ENCODE results near the gene CDH2.
A peak's percentile ranks its signal among the peaks of the same experiment; 100 is the strongest.

CDH2 gene

DNA sequence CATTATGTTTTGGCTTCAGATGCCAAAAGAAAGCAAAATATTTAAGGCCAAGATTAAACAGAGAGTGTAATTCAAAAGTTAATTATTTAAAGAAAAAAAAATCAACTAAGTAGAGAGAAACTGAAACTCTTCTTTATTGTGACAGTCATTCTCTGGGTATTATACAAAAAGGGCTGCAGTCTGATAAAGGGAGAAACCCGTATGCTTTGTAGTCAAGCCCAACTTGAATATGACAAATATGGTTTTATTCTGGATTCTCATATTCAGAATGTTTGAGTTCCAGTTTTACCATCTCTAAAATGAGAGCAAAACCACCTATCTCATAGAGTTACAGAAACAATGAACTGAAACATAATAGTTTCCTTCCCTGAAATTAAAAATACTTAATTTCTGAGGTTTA is 8.2 kb downstream of the CDH2 start:
- no peak for DNase-seq (ENCODE audit: low spot score)

GRCh38 chr18:28167835-28168349 is 9.0 kb downstream of the CDH2 start:
- DNase-seq (ENCODE audit: low spot score) = no peak

DNA sequence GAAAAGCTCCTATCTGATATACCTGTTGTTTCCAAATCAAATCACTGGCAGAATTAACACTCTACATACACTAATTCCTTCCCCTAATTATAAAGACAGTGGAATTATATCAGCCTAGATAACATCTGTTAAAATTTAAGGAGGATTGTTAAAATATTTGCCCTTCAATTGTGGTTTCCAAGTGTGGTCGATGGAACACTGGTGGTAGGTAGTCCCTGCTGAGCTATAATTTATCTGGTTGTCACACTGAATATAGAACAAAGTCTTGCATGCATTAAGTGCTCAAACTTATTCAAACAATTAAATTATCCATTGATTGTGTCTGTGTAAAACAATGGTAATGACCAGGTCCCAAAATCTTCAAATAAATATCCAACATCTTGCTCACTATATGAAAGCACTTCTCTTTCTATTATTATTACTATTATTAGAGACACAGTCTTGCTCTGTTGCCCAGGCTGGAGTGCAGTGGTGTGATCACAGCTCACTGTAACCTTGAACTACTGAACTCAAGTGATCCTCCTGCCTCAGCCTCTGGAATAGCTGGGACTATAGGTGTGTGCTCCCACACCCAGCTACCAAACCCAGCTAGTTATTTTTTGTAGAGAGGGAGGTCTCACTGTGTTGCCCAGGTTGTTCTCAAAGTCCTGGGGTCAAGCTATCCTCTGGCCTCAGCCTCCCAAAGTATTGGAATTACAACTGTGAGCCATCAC is 12.0 kb downstream of the CDH2 start:
- no peak for DNase-seq (ENCODE audit: low spot score)

DNA sequence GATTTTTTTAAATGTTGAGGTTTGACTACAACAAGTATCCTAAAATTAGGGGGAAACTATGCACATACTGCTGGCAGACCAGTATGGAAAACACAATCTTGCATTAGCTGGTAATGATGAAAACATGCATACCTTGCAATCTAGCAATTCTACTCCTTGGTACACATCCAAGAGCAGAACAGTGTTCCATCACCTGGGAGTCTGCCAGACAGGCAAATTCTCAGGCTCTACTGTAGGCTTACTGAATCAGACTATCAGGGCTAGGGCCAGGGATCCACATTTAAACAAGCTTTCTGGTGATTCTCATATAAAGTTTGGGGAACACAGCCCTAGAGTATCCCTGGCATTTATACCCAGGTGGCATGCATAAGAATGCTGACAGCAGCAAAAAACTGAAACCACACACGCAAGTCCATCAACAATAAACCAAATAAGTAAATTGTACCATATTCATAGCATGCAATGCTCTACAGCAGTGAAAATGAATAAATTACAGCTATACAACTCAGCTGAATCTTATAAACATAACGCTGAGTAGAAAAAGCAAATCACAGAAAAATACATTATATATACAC is 13.6 kb downstream of the CDH2 start:
- DNase-seq (ENCODE audit: low spot score) = no peak

- peak; percentile 93 for DNase-seq (ENCODE audit: low spot score)
Observed at GRCh38 chr18:28161608-28162599, 15.0 kb downstream of the CDH2 start.

- DNase-seq (ENCODE audit: low spot score) = peak; percentile 35
Observed at GRCh38 chr18:28159055-28159454, 17.9 kb downstream of the CDH2 start.

- no peak for DNase-seq (ENCODE audit: low spot score)
Observed at GRCh38 chr18:28158083-28158581, 18.8 kb downstream of the CDH2 start.

DNA sequence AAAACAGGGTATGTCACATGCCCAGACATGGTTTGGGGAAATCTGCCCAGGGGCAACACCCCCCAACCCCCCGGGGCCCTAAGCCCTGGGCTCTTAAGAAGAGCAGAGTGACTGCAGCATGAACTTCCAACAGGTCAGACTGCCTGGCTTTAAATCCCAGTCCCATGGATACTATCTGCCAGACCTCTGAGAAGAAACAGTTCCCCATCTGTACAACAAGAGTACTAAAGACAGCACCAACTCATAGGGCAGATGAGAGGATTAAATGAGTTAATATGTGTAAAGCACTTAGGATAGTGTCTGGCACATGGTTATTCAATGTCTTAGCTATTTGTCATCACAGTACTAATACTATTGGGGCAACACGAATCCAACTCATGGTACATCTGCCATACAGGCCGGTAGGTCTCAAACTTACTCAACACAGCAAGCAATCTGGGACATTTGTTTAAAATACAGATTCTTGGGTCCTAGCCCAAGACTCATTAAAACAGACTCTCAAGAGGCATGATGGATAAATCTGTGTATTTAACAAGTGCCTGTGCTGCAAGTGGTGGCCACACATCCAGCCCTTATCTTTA is 23.4 kb downstream of the CDH2 start:
- DNase-seq (ENCODE audit: low spot score) = no peak

DNA sequence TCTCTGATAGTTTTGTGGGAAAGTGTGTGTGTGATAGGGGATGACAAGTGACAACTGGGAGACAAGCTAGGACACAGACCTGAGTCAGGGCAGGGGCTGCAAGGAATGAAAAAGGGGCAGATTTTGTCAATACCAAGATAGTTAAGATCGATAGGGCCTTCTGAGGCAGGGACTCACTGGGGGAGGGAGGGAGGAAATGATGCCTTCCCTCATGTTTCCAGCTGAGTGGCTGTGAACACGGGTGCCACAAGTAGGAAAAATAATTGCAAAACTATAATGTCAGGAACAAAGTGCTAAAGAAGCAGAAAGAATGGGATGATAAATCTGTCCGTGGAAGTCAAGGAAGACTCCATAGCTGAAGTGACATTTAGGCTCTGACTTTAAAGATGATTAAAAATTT is 24.2 kb downstream of the CDH2 start:
- DNase-seq (ENCODE audit: low spot score) = peak; percentile 32

DNA sequence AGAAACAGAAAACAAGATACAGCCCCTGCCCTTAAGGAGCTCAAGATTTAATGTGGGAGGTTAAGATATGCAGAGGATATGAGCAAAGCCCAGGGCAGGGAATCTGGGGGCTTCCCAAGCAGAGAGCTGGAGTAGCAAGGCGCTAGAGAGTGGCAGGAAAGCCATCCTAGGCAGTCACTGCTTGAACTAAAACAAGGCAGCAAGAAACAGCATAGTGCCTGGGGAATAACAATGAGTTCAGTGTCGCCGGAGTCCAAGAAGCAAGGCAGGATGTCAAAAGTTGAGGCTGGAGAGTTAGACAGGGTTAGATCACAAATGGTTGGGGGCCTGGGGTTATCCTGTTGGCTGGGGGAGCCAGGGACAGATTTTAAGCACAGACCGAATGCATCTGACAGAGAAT is 24.6 kb downstream of the CDH2 start:
- DNase-seq (ENCODE audit: low spot score) = no peak

DNA sequence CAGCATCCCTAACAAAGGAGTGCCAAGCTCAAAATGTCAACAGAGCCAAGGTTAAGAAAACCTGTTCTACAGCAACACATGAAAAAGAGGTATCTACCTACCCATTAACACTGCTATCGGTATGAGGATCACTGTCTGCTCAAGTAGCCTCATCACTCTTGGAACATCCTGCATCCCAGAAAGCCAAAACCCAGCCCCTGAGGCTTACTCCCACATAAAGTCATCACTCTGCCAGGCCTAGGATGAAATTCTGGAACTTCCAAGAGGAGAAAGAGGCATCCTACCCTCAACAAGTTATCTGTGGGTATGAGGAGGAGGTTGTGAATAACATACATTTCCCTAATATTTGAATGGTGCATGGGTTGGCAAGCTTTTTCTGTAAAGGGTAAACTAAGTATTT is 25.5 kb downstream of the CDH2 start:
- DNase-seq (ENCODE audit: low spot score) = no peak

GRCh38 chr18:28150925-28151324 is 26.0 kb downstream of the CDH2 start:
- no peak for DNase-seq (ENCODE audit: low spot score)

DNA sequence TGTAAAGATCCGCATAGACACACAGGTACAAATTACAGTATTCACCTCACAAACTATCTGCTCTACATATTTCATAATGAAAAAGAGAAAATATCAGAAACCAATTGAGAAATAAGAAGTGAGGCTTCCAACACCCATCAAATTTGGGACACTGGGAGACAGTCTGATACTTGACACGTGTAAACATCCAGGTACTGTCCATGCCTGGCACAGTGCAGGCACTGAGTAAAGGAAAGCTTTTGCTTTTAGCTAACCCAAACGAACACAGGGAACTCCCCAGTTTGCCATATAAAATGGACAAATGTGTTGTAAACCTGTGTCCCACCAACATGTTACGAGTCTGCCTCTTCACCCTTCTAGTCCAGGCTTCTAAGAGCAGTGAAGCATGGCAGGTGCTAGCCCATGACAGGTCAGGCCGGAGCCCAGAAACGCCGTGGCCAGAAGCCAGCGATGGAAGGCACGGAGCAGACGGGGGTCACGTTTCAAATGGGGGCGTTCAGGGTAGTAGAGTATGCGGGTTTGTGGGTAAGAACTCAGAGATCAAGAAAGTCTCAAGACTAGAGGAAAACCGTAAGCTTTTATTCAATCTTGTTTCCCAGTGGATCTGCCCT is 27.0 kb downstream of the CDH2 start:
- DNase-seq (ENCODE audit: low spot score) = peak; percentile 71

- no peak for DNase-seq (ENCODE audit: low spot score)
Observed at GRCh38 chr18:28147674-28148171, 29.2 kb downstream of the CDH2 start.

- no peak for DNase-seq (ENCODE audit: low spot score)
Observed at GRCh38 chr18:28143725-28144124, 33.2 kb downstream of the CDH2 start.

- DNase-seq (ENCODE audit: low spot score) = no peak
Observed at GRCh38 chr18:28138816-28139215, 38.1 kb downstream of the CDH2 start.

DNA sequence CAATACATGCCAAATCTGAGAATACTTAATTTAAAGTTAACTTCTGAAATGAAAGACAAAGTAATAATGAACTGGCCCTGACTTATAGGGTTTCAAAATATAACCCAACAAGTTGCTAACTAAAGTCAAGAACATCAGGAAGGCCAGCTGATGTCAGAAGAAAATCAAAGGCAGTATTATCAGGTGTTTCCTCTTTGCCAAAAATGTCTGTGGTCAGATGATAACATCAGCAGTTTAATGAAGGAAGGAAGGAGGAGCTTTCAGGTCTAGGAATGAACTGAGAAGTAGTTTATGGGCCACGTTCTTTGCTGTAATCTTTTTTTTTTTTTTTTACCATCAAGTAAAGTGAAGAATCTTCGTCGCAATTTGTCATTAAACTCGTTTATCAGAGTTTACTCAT is 40.9 kb downstream of the CDH2 start:
- DNase-seq (ENCODE audit: low spot score) = peak; percentile 39

DNA sequence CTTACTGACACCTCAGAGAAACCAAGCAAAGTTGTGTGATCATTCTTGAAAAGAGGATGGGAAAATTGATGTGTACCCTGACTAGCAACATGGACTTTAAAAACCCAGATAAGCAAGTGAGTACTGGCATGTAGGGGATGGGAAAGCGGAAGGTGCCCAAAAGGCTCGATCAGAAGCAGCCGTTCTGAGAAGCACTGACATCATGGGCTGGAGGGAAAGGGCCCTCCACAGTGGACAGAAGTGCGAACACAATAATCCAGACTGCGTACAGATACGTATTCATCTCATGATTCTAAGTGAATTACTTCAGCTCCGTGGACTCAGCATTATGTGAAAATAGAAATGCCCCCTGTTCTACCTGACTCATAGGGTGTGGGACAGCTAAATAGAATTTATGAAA is 42.2 kb downstream of the CDH2 start:
- DNase-seq (ENCODE audit: low spot score) = no peak

DNA sequence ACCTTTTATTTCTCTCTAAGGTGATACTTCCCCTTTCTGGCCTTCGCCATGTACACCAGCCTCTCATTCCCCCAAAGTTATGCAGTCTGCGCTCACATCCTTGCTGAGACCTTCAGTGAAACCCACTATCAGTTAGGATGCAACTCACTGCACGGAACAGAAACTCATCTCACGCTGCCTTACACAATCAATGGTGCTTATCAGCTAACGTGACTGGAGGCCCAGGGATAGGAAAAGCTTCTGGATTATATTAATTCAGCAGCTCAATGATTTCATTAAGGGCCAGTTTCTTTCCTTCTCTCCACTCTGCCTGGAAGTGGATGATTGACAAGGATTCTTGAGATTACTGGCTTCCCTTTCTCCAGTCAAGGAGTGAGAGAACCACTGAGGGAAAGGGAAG is 44.8 kb downstream of the CDH2 start:
- no peak for DNase-seq (ENCODE audit: low spot score)

DNA sequence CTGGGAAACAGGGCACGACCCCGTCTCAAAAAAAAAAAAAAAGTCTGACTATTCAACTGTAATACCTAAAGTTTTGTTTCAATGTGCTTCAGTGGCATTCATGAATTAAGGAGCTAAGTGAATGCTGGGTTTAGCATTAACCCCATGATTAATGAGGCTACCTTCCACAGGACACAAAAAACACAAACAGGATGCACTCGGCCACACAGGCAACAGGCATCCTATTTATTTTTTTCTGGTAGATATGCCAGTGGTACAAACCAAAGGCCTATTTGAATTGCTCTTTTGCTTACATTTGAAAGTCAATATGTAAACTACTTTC is 48.3 kb downstream of the CDH2 start:
- peak; percentile 35 for DNase-seq (ENCODE audit: low spot score)
